HG03460 (cell line): ENCODE data around the gene CACFD1.

Source experiments
- ATAC-seq: cut with Tn5 transposase; IDR thresholded peaks from one replicate; pipeline ENCODE4 v1.9.1; 2021; ENCODE audit not compliant: unreplicated experiment

Gene CACFD1

DNA sequence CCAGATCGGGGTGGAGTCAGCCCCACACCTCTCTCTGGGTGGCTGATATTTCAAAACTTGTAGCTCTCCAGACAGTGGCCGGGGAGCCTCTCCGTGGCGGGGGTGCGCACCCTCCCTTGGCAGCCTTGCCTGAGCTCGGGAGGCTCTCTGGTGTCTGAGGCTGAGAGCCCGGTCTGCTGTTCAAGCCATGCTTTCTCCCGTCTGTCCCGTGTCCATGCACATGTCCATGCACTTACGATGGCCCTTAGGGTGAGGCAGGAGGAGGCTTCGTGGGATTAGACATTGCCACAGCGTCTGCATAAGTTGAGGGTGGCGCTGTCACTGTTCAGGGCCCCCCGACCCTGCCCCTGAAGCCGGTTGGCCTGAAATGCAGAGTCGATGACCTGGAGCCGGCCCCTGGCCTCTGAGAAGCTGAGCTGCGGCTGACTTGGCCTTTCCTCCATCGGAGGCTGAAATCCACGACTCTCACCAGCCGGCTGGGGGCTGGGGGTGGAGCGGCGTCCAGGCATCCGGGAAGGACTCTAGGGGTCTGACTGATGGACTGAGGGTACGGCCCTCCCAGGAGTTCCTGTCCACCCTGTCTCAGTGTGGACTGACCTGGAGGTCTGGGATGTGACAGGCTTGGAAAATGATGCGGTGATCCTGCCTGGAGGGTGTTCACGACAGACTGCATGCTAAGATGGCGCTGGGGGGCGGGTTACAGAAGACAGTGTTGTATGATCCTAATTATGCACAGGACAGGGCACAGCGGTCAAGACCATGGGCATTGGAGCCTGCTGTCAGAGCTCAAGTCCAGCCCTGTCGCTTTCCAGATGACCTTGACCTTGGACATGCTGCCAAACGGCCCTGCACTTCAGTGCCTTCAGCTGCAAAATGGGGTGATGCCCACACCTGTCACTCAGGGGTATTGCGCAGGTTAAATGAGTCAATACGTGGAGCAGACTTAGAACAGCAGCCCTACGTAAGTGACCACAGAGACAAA, 37.4 kb downstream of the CACFD1 start:
- ATAC-seq = no peak

- no peak for ATAC-seq
These were observed 39.5 kb downstream of the CACFD1 start for GRCh38 chr9:133499132-133499891.

DNA sequence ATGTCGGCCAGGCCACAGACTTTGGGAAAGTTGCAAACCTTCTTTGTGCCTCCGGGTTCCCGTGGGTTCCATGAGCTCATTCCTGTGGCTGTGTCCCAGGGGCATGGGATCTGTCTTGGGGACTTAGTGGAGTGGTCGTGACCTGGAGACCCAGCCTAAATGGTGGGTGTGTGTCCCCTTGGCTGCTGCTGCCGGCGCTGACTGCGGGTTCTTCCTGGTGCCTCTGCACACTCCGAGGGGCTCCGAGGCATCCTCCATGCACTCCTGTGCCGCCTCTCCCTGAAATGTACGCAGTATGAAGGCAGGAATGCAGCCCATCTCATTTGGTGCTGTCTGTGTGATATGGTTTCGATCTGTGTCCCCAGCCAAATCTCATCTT, 40.1 kb downstream of the CACFD1 start:
- no peak for ATAC-seq

- ATAC-seq = no peak
These were observed 42.3 kb downstream of the CACFD1 start for GRCh38 chr9:133502112-133502511.

DNA sequence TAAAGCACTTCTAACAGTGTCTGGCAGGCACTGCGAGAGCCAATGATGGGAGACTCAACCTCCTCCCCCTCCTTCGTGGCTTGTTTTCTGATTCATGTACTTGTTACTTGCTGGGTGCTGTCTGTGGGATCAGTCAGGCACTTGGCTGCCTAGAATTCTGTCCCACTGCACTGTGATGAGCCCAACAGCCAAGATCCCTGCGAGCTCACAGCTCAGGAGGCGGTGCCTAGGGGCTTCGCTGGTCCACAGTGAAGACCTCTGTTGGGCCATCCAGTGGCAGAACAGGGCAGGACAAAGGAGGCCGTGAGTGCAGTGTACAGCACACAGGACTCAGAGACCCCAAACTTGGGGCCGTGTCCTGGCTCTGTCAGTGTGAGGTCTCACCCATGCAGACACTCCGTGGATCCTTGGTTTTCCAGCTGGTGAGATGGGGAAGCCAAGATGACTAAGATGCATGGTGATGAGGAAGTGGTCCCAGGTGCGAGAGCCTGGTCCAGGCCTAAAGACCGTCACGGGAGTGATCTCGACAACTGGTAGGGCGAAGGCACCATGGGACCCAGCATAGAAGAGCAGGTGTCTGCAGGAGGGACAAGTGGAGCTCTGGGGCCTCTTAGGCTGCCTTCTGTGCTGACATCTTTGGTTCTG, 45.5 kb downstream of the CACFD1 start:
- no peak for ATAC-seq

DNA sequence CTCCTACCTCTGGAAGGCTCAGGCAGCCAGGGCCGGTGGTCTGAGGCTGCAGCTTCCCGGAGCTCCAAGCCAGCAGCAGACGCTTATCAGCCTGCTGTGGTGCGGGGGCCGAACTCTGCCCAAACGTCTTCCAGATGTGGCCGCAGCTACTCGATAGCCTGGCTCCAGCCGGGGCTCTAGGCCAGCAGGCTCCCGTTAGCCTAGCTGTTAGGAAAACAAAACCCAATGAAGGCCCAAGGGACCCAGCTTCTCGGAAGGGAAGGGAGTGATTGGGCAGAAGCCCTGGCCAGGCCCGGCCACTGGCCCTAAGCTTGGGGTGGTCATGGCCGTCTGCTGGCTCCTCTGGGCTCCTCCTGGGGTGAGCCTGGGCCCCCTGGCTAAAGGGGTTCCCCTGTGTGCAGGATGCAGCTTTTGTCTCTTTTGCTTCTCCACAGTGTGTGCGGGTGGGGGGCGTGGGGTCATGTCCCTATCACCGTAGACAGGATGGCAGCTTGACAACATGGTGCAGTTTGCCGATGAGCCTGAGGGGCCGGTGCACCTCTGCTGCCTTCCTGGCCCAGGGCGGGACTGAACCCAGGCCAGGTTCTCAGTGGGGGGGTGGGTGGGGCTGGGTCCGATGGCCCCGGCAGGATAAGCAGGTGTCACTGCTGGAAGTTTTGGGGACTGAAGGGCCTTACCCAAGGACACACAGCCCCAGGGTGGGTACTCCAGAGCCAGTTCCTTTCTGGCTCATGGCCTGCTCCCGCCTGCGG, 46.3 kb downstream of the CACFD1 start:
- no peak for ATAC-seq

DNA sequence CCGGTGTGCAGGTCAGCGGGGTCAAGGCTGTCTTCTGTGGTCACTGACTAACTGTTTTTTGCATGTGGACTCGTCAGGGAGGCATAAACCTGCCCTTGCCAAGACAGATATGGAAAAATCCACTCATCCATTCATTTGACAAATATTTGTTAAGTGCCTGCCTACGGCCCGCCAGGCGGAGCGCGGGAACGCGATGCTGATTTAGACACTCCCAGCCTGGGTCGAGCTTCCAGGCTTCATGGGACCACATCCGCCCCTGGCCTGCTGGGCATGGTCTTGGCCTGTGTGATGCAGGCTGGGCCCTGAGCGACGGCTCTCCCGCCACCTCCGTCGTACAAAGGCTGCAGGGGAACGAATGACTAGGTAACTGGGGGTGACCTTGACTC, 46.9 kb downstream of the CACFD1 start:
- no peak for ATAC-seq

GRCh38 chr9:133507246-133507965, 47.6 kb downstream of the CACFD1 start:
- ATAC-seq = no peak

DNA sequence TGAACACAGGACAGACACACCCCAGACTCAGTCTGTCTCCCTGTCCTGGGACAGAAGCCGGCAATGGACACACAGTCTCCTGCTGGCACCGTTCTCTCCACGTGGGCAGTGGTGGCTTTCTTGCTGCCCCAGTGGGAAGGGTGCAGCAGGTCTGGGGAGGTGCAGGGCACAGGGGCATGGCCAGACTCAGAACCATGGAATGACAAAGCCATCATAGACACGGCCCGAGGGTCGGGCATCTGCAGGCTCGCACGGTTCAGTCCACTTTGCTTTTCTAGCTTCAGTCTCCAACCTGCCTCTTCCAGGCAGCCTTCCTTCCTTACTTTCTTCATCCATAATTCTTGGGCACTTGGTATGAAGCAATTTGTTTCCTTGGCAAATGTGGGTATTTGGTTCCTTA, 48.3 kb downstream of the CACFD1 start:
- no peak for ATAC-seq

- ATAC-seq = no peak
These were observed 49.7 kb downstream of the CACFD1 start for GRCh38 chr9:133509179-133510083.

DNA sequence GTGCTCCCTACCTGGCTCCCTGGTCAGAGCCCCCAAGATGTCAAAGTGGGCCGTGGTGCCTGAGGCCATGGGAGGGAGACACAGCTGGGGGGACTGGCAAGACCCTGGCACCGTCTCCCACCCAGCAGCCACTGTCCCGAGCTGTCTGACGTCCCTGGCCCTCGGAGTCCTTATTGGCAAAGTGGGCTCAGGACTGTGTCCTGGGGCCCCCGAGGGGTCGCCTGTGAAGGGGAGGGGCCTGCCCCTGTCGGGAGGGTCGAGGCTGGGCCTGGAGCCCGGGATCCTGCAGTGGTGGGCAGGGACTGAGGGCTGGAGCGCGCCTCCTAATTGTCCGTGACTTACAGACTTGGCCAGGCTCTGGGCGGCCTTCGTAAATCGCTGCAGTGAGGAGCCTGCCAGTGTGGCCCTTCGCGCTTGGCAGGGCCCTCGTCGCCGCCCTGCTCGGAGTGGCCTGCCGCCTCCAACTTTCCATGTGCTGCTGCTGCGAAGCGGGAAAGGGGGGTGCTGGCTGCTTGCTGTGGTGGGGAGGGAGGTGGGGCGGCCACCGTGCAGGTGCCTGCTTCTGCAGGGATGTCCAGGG, 51.2 kb downstream of the CACFD1 start:
- ATAC-seq = no peak

DNA sequence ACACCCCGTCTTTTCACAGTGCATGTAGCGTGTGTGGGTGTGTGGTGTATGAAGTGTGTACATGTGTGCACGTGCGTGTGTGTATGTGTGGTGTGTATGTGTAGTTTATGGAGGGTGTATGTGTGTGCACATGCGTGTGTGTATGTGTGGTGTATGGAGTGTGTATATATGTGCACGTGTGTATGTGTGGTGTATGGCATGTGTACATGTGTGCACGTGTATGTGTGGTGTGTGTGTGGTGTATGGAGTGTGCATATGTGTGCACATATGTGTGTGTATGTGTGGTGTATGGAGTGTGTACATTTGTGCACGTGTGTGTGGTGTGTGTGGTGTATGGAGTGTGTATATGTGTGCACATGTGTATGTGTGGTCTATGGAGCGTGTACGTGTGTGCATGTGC, 51.8 kb downstream of the CACFD1 start:
- ATAC-seq = no peak

- ATAC-seq = no peak
These were observed 52.8 kb downstream of the CACFD1 start for GRCh38 chr9:133512253-133513213.

DNA sequence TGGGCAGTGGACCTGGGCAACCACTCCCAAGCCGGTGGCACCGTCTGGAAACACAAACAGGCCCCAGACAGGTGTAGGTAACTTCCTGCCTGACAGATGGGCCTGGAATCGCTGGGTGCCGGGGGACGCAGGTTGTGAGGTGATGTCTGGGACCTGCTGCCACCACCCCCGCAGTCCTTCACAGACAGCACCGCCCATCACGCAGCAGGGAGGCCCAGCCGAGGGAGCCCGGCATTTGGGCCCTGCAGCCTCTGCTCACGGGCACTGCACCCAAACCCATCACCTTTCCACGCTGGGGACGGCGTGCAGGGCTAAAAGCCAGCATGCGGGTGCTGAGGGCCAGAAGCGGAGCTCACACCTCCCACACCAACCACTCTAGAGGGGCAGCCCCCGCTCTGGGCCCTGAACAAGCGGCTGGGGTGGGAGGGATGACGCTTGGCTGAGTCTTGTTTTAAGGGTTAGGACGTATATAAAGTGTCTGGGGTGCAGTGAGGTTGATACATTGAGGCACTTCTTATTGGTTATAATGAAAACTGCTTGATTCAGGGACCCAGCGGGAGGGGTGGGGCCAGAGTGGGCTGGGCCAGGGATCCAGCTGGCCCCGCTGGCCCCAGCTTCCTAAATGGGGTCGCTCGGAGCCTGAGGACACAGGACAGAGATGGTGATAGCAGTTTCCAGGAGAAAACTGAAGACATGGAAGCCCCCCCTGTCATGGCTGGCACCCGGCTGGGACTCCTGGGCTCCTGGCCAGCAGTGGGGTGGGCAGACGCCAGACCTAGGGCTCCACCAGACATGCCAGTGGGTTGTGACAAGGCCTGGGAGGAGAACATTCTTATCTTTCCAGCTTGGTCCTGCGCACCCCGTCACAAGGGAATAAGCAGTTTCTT, 53.7 kb downstream of the CACFD1 start:
- ATAC-seq = no peak

DNA sequence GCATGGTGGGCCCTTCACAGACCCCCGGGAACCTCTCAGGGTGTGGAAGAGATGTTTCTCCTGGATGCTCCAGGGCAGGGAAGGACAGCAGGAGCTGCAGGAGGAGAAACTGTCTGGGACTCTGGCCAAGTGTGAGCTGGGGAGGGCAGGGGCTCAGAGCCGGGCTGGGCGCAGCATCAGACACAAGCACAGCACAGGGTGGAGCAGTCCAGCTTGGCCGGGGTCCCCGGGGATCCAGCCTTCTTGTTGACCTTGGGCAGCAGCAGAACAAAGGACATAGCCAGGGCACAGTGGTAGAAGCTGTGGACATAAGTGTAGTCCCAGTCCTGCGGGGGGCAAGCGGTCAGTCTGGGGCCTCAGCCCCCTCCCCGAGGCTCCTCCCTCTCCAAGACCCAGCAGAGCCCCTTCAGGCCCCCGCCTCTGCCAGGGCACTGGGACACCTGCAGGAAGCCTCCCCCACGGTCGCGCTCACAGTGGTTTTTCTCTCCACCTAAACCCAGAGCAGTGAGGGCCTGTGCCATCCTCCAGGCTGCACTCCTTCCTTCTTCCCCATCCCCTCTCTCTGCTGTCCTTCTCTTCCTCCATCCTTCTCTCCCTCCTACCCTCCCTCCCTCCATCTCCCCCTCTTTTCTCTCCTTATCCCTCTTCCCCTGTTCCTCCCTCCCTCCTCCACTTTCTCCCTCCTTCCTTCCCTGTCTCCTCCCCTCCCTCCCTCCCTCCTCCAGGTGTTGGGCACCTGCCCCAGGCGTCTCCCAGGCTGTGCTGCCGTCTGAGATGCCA, 54.9 kb downstream of the CACFD1 start:
- no peak for ATAC-seq

- no peak for ATAC-seq
These were observed 55.4 kb downstream of the CACFD1 start for GRCh38 chr9:133515240-133515610.
